Activated T-helper 1 cell treated with anti-CD3 and anti-CD28 coated beads, Interleukin-12 subunit alpha, Interleukin-12 subunit beta, Interleukin-2, Interleukin-4 antibody, amounts not matched to agents 30 ng/mL and 10 ng/mL and 1 ng/mL, durations not matched to agents 14 hours and 24 hours and 36 hours (primary cell): Measurements from ENCODE around the gene MMRN2. TPM values are rescaled to one million over a fixed set of nuclear protein-coding genes. Genes with fewer than 3 reads are reported as not detected.
"Not testable (repeated sequence)": the region's sequence is repeated elsewhere in the genome, so short reads cannot be mapped to it uniquely, and the experiment has no call there.

Experiments used
- DNase-seq: peaks from one replicate; pipeline ENCODE4 v3.0.0; 2021; ENCODE audit warnings: low spot score
- H3K27ac Mint-ChIP-seq: one replicate; pipeline ENCODE4 v1.8.0; 2021; ENCODE audit warnings: mild to moderate bottlenecking, mixed read lengths
- H3K27me3 Mint-ChIP-seq: one replicate; pipeline ENCODE4 v1.8.0; 2022; ENCODE audit warnings: mild to moderate bottlenecking, moderate library complexity, mixed read lengths; ENCODE audit not compliant: insufficient read depth
- H3K36me3 Mint-ChIP-seq: one replicate; pipeline ENCODE4 v1.8.0; 2021; ENCODE audit warnings: low read depth, mixed read lengths
- H3K4me1 Mint-ChIP-seq: one replicate; pipeline ENCODE4 v1.8.0; 2021; ENCODE audit warnings: low read depth, mixed read lengths
- H3K4me3 Mint-ChIP-seq: one replicate; pipeline ENCODE4 v1.8.0; 2021; ENCODE audit warnings: mild to moderate bottlenecking, moderate library complexity, mixed read lengths
- H3K9me3 Mint-ChIP-seq: one replicate; pipeline ENCODE4 v1.8.0; 2021; ENCODE audit warnings: mixed read lengths
- intact Hi-C: fragments of 100-400 bp; cut with micrococcal nuclease; formaldehyde crosslinking; loops from one replicate; pipeline ENCODE4 v1.15.1; 2024
- total RNA-seq: library from RNA; stranded (reverse); gene quantifications from 2 replicates; pipeline ENCODE4 v1.2.3, GENCODE V29; 2022

MMRN2 gene
- total RNA-seq, 1 donor from 2014 or later, result not detected

DNA sequence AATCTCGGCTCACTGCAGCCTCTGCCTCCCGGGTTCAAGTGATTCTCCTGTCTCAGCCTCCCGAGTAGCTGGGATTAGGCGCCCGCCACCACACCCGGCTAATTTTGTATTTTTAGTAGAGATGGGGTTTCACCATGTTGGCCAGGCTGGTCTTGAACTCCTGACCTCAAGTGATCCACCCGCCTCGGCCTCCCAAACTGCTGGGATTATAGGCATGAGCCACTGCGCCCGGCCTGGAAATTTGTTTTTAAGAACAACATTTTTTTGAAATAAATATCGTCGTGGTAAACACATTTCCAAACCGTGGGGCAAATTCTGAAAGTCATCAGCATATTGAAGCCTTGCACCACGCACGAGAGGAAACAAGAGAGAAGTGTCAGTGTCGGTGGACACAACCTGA, 17.3 kb downstream of the MMRN2 start:
- H3K36me3 Mint-ChIP-seq, DNase-seq, H3K4me1 Mint-ChIP-seq, H3K9me3 Mint-ChIP-seq, H3K27me3 Mint-ChIP-seq, H3K27ac Mint-ChIP-seq, H3K4me3 Mint-ChIP-seq, intact Hi-C loops: not testable (repeated sequence)

DNA sequence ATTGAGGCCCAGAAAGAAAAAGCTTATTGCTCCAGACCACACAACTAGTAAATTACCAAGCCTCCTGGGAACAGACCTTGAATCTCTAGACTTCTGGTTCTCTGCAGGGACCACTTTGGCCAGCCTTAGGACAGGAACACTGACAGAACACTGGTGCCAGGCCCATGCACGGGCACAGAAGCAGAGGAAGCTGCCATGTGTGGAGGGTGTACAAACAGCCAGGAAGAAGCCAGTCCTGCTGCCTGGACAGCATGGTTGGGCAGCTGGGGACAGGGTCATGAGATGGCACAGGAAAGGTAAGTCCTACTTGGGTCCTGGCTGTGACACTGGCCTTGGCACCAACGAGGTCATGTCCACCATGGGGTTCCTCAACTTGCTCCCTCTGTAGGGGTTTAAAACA, 19.2 kb downstream of the MMRN2 start:
- H3K36me3 Mint-ChIP-seq, result no peaks in the 10 kb centered on the region
- H3K27me3 Mint-ChIP-seq, result peaks cover 3% of the 10 kb centered on the region
- H3K4me1 Mint-ChIP-seq, result no peaks in the 10 kb centered on the region
- no peak for DNase-seq
- H3K4me3 Mint-ChIP-seq, result no peak overlapping the region
- H3K9me3 Mint-ChIP-seq, result no peaks in the 10 kb centered on the region
- no peak overlapping the region for H3K27ac Mint-ChIP-seq
- intact Hi-C loops, result loop anchor here (2.0 kb wide), 2 partner anchors 157 to 265 kb away; partner anchors contain the start of genes GLUD1 and SHLD2

DNA sequence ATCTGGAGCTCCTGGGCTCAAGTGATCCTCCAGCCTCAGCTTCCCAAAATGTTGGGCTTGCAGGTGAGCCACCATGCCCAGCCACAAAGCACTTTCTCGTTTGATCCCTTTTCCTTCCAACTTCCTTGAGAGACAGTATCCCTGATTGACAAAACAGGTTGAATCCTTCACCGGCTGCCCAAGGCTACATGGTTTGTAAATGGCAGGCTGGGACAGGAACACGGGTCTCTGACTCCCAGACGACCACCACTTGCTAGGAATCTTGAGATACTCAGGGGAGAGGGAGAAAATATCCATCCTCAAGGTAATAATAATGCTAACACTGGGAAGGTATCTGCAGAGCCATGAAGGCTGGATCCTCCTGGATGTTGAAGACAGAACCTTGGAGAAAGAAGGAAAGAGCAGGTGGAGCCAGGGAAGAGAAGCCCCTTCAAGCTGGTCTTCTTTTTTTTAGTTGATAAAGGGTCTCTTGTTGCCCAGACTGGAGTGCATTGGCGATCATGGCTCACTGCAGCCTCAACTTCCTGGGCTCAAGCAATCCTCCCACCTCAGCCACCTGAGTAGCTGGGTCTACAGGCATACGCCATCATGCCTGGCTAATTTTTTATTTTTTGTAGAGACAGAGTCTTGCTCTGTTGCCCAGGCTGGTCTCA, 19.8 kb downstream of the MMRN2 start:
- Mint-ChIP-seq H3K36me3 (no peaks in the 10 kb centered on the region), H3K4me1 (no peaks in the 10 kb centered on the region), H3K27ac (no peak overlapping the region), H3K4me3 (no peak overlapping the region), H3K27me3 (peaks cover 3% of the 10 kb centered on the region), H3K9me3 (no peaks in the 10 kb centered on the region)
- intact Hi-C loops, result loop anchor here (2.0 kb wide), 2 partner anchors 157 to 265 kb away; partner anchors contain the start of genes GLUD1 and SHLD2
- DNase-seq, result no peak

DNA sequence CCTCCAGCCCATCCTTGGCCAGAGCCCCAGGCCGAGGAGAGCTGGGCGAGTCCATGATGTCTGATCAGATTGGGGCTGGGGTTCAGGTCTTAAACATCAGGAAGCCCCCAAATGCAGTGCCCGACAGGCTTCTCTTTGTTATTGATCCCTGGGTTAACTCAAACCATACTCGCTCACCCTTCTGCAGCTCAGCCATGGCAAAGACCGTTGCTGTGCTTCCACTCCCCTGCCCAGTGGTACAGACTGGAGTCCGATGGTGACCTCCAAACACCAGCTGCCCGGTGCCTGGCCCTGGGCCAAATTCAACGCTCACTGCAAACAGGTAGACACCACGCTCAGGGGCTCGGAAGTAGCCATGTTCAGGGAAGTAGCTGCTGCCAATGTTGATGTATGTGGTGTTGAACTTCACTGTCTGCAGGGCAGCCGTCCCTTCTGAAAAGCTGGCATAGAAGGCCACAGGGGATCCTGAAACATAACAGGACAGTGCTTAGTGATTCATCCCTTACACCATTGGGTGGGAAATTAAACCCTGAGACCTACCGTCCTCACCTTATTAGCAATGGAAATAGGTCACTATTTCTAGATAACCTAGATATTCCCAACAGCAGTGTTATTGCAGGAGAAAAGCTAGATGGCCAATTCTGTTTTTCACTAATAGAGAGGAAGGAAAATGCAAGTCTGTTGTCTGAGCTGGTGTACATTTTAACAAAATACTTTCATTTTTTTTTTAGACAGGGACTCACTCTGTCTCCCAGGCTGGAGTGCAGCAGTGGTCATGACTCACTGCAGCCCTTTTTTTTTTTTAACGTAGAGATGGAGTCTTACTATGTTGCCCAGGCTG, 20.5 kb downstream of the MMRN2 start:
- H3K4me1 Mint-ChIP-seq, result no peaks in the 10 kb centered on the region
- DNase-seq, result no peak
- no peaks in the 10 kb centered on the region for H3K36me3 Mint-ChIP-seq
- no peak overlapping the region for H3K27ac Mint-ChIP-seq
- H3K9me3 Mint-ChIP-seq, result no peaks in the 10 kb centered on the region
- intact Hi-C loops, result no loop called here
- H3K4me3 Mint-ChIP-seq, result no peak overlapping the region
- H3K27me3 Mint-ChIP-seq, result peaks cover 3% of the 10 kb centered on the region

DNA sequence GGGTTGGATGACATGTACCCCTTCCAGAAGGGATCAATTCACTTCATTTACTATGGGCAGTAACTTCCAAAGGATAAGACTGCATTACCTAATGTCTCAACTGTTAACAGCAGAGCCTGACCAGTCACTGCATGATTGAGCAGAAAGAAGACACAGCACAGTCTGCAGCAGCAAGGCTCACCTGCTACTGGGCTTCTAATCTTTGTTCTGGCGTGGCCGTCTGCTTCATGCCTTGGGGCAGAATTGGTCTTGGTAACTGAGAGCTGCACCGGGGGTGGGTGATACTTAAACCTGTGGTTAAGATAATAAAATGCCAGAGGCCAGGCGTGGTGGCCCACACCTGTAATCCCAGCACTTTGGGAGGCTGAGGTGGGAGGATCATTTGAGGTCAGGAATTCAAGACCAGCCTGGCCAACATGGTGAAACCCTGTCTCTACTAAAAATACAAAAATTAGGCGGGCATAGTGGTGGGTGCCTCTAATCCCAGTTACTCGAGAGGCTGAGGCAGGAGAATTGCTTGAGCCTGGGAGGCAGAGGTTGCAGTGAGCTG, 23.2 kb downstream of the MMRN2 start:
- H3K4me1 Mint-ChIP-seq, H3K36me3 Mint-ChIP-seq, H3K27me3 Mint-ChIP-seq, intact Hi-C loops, DNase-seq, H3K4me3 Mint-ChIP-seq, H3K27ac Mint-ChIP-seq, H3K9me3 Mint-ChIP-seq: not testable (repeated sequence)

DNA sequence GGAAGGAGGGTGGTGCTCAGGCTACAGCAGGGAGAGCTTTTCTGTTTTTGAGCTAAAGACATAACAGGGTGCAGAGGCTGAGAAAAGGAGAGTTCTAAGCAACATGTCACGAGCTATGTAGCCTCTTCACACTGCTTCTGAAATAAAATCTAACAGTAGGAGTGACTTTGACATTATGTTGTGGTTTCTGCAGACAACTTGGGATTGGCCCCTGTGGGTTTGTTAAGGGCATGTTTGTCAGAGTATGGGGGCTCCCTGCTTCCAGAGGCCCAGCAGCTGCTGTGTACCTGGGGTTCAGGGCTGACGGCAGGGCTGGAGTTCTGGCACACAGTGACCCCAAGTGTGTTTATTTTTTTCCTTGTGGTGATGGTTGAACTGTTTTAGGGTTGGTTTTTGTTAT, 24.7 kb downstream of the MMRN2 start:
- Mint-ChIP-seq H3K4me3 (no peak overlapping the region), H3K27me3 (peaks cover 2% of the 10 kb centered on the region), H3K36me3 (no peaks in the 10 kb centered on the region), H3K4me1 (no peaks in the 10 kb centered on the region), H3K9me3 (no peaks in the 10 kb centered on the region), H3K27ac (no peak overlapping the region)
- intact Hi-C loops, result no loop called here
- DNase-seq, result no peak

DNA sequence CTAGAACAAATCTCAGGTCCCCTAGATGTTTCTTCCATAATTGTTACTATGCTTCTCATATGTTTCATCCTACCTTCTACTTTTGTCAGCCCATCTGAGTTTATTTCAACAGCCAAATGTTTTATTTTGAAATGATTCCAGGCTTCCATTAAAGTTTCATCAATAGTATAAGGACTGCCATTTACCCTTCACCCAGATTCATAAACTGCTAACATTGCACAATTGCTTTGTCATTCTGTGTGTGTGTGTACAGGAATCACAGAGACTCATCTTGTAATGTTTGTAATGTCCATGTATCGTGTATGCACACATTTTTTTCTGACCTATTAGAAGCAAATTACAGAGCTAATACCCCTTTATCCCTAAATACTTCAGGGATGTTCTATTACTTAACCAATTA, 25.5 kb downstream of the MMRN2 start:
- H3K36me3 Mint-ChIP-seq, result no peaks in the 10 kb centered on the region
- no peak overlapping the region for H3K4me3 Mint-ChIP-seq
- H3K27ac Mint-ChIP-seq, result no peak overlapping the region
- no peaks in the 10 kb centered on the region for H3K9me3 Mint-ChIP-seq
- no peaks in the 10 kb centered on the region for H3K4me1 Mint-ChIP-seq
- no peak for DNase-seq
- intact Hi-C loops, result no loop called here
- no peaks in the 10 kb centered on the region for H3K27me3 Mint-ChIP-seq

DNA sequence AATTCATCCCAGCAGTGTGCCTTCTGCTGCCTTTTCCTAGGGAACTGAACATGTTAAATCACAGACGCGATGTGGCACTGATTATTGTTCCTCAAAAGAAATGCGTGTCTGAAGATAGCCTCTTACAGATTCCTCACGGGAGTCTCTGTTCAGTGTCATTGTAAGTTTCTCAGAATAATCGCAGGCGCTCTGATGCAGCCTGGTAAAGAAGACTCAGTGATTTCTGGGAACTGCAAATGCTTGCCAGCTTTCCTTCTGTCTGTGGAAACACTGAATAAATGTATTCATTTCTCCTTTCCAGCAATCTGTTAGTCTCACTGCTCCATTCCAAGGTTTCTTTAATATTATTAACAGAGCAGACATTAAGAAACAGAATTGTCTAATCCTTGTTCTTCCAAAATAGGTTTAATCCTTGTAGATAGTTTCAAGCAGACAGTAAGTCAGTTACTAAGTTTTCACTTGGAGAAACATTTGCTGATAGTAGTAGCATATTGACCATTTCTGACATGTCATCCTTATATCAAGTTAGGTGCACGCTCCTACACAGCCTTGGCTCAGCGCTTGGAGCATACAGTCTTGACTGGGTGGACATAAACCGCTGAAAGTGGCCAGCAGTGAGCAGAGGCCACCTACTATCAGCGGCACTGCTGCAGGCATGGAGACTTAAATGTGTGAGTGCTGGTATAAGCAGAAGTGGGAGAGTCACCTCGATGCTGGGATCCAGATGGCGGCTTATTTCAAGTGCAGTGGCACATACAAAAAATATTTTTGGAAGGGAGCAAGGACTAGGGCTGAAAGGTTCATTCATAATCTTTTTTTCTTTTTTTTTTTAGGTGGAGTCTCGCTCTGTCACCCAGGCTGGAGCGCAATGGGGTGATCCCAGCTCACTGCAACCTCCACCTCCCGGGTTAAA, 27.7 kb downstream of the MMRN2 start:
- H3K4me1 Mint-ChIP-seq, result no peaks in the 10 kb centered on the region
- intact Hi-C loops, result no loop called here
- H3K27ac Mint-ChIP-seq, result no peak overlapping the region
- no peak for DNase-seq
- no peaks in the 10 kb centered on the region for H3K27me3 Mint-ChIP-seq
- H3K4me3 Mint-ChIP-seq, result no peak overlapping the region
- no peaks in the 10 kb centered on the region for H3K36me3 Mint-ChIP-seq
- H3K9me3 Mint-ChIP-seq, result no peaks in the 10 kb centered on the region

DNA sequence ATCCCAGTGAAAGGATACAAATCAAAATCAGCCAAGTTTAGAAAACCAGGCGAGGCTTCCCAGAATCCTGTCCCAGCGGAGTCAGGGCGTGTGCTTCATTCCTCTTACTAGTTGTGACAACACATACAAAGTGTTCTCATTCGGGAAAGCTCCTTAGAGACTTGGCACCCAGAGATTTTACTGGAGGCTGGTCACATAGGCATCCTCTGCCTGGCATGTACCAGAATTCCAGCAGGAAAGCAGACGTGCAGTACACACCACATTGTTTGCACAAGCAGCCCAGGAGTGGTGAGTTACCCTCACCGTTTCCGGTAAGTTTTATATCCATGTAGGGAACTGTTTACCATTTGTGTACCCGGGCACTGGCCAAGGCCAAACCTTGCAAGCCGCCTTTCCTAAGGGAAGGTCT, 34.9 kb downstream of the MMRN2 start:
- H3K36me3 Mint-ChIP-seq, result peaks cover 1% of the 10 kb centered on the region
- H3K4me1 Mint-ChIP-seq, result no peaks in the 10 kb centered on the region
- H3K4me3 Mint-ChIP-seq, result no peak overlapping the region
- H3K27me3 Mint-ChIP-seq, result no peaks in the 10 kb centered on the region
- no peak for DNase-seq
- no peak overlapping the region for H3K27ac Mint-ChIP-seq
- intact Hi-C loops, result no loop called here
- no peaks in the 10 kb centered on the region for H3K9me3 Mint-ChIP-seq

DNA sequence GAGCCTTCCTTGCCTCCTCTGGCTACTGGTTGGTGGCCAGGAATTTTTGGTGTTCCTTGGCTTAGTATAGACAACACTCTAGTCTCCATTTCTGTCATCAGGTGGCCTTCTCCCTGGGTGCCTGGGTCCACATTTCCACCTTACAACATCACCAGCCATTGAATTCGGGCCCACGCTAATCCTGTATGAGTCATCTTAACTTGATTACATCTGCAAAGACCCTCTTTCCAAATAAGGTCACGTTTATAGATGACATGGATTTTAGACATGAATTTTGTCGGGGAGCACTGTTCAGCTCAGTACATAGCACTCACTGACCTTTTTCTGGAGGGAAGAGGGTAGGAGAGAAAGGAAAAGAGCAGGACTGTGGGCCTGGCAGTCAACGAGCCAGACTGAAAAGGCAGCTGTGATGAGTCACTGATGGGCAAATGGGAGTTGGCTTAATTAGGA, 39.4 kb downstream of the MMRN2 start:
- Mint-ChIP-seq H3K4me3 (no peak overlapping the region), H3K36me3 (peaks cover 3% of the 10 kb centered on the region), H3K4me1 (no peaks in the 10 kb centered on the region), H3K27me3 (no peaks in the 10 kb centered on the region), H3K9me3 (no peaks in the 10 kb centered on the region), H3K27ac (no peak overlapping the region)
- DNase-seq, result no peak
- intact Hi-C loops, result no loop called here

DNA sequence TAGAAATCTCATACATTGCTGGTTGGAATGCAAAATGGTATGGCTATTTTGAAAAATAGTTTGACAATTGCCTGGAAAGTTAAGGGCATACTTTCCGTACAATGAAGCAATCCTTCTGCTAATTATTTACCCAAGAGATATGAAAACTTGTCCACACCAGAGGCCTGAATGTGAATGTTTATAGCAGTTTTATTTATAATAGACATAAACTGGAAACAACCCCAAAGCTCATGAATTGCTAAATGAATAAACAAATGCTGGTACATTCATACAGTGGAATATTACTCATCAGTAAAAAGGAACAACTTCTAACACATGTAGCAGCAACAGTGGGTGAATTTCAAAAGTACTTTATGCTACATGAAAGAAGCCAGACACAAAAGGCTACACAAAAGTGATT, 42.7 kb downstream of the MMRN2 start:
- H3K4me1 Mint-ChIP-seq, result no peaks in the 10 kb centered on the region
- no peak overlapping the region for H3K4me3 Mint-ChIP-seq
- no peak for DNase-seq
- peaks cover 3% of the 10 kb centered on the region for H3K36me3 Mint-ChIP-seq
- intact Hi-C loops, result no loop called here
- no peaks in the 10 kb centered on the region for H3K9me3 Mint-ChIP-seq
- H3K27ac Mint-ChIP-seq, result no peak overlapping the region
- no peaks in the 10 kb centered on the region for H3K27me3 Mint-ChIP-seq

DNA sequence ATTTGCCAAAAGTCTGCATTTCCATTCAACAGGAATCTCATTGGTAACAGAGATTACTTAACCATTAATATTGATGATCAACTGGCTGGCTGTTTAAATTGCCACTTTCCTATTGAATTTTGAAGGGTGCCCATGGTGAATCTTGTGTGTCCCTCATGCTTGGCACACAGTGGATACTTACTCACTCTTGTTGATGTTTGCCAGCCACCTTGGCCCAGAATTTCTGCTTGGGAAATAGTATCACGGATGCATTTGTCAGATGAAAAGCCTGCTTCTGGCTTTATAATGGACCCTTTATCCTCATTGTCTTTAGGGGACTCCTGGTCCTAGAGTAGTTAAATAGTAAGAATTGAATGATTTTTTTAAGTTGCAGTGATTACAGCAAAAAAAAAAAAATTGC, 52.0 kb downstream of the MMRN2 start:
- Mint-ChIP-seq H3K4me1 (no peaks in the 10 kb centered on the region), H3K27me3 (no peaks in the 10 kb centered on the region), H3K27ac (no peak overlapping the region), H3K36me3 (peaks cover 18% of the 10 kb centered on the region), H3K4me3 (no peak overlapping the region), H3K9me3 (peaks cover 6% of the 10 kb centered on the region)
- DNase-seq, result no peak
- intact Hi-C loops, result no loop called here
